ENCODE measurements around the gene INCA1.

DNA sequence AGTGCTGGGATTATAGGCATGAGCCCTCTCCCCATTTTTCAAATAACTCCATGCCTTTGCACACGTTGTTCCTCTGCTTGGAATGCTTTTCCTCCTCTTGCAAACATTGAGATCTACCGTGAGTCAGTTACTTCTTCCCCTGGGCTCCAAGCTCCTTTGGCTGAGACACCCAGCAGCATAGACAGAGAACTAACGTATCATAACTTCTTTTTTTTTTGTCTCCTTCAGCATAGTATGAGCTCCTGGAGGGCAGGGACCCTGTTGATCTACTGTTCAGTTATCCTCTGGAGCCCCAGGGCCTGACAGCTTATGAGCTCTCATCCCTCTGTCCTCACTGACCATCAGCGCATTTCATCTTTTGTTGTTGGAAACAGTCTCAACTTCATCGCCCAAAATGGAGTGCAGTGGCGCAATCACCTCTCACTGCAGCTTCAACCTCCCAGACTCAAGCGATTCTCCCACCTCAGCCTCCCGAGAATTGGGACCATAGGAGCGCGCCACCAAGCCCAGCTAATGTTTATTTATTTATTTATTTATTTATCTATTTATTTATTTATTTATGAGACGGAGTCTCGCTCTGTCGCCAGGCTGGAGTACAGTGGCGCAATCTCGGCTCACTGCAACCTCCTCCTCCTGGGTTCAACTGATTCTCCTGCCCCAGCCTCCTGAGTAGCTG, 31.9 kb downstream of the INCA1 start:
- TF ChIP-seq CTCF (IDR thresholded peaks at IDR 0.05) (no peak), POLR2A (IDR thresholded peaks at IDR 0.05) (no peak)
